ENCODE measurements around the gene MIF4GD. TPM values are rescaled to one million over a fixed set of nuclear protein-coding genes. Genes with fewer than 3 reads are reported as not detected.
A peak's percentile ranks its signal among the peaks of the same experiment; 100 is the strongest.

MIF4GD gene
- total RNA-seq, 2 donors from 2014 or later: 14.1 to 31.4 TPM

DNA sequence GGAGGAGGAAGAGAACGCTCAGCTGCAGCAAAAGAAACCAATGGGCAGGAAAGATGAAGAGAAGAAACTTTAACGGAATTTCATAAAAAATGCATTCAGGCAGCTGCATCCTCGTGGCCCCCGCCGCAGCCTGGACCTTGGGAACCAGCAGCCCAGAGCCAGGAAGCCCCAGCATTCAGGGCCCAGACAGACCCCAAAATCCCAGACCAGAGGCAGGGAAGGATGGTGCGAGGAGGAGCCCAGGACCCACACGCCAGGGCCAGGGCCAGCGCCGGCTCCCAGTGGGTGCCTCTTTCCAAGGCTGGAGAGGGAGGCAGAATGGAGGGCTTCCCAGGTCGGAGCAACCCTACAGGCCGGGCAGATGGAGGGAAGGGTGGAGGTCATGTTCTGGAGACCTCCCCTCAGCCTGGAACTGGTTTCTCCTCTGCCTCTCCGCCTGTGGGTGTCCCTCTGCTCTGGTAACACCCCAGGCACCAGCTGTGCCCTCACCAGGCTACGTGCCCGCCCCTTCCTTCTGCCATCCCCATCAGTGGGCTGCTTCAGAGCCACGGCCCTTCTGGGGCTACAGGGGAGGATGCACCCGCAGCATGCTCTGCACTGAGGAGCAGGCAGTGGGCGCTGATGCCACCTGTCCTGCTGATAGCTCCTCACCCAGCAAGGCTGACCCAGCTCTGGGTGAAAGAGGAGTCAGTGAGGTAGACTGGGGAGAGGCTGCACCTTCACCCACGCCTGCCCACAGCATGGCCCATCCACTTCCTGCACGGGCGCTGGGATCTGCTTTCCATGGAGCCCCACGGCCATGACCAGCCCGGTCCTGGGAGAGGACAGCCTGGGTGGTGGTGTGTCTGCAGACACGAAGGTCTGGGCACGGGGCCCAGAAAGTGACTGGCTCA is 1.2 kb upstream of the MIF4GD start:
- DNase-seq (ENCODE audit: low spot score): peak; percentile 17
- TF ChIP-seq, protein P1, sequence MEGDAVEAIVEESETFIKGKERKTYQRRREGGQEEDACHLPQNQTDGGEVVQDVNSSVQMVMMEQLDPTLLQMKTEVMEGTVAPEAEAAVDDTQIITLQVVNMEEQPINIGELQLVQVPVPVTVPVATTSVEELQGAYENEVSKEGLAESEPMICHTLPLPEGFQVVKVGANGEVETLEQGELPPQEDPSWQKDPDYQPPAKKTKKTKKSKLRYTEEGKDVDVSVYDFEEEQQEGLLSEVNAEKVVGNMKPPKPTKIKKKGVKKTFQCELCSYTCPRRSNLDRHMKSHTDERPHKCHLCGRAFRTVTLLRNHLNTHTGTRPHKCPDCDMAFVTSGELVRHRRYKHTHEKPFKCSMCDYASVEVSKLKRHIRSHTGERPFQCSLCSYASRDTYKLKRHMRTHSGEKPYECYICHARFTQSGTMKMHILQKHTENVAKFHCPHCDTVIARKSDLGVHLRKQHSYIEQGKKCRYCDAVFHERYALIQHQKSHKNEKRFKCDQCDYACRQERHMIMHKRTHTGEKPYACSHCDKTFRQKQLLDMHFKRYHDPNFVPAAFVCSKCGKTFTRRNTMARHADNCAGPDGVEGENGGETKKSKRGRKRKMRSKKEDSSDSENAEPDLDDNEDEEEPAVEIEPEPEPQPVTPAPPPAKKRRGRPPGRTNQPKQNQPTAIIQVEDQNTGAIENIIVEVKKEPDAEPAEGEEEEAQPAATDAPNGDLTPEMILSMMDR (IDR thresholded peaks at IDR 0.05): no peak
- no peak for TF ChIP-seq POLR2A (IDR thresholded peaks at IDR 0.05)
- no peak for TF ChIP-seq POLR2AphosphoS5 (IDR thresholded peaks at IDR 0.05)
- H3K27me3 ChIP-seq (replicated peaks; ENCODE audit: insufficient read depth): no peaks in the 10 kb centered on the region
- 38% methylated on average over 24 of the region's 24 CpGs for WGBS
- H3K36me3 ChIP-seq: no peaks in the 10 kb centered on the region
- H3K4me1 ChIP-seq (replicated peaks): peaks cover 5% of the 10 kb centered on the region
- peak overlapping the region; percentile 79 to 88 for H3K27ac ChIP-seq
- peak overlapping the region; percentile 82 to 84 for H3K4me3 ChIP-seq
- H3K9me3 ChIP-seq: no peaks in the 10 kb centered on the region
- intact Hi-C loops (cut with DNase I): loop anchor here (5.0 kb wide), 1 partner anchor 140 kb away; no protein-coding TSS in a partner anchor

DNA sequence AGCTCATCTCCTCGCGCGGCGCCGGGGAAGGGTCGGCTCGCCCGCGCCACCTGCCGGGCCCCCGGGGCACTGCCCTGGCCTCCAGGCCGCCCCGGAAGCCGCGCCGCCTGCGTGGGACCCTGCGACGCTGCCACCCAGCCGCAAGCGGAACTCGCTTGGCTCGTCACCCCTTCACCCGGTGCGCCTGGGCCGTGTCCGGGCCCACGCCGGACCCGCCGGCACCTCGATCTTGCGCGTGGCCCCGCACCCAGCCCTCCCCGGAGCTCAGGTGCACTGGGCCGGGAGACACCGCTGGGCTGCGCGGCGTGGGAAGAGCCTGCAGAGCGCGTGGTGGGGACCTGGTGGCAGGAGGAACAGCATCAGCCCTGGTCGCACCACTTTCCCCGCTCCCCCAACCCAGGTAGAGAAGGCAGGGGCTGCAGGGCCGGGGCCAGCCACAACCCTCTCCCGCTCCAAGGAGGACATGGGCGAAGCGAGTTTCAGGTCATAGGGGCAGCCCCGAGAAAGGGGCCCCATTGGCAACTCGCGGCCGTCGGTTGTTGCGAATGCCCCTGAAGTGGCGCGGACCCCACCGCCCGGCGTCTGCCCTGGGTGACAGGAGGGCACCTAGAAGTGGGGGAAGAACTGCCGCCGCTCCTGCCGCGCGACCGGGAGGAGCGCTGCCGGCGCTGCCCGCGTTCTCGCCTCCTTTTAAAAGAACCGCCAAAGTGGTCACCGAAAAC is 363 bp upstream of the MIF4GD start:
- Histone ChIP-seq H3K4me3 (peak overlapping the region; percentile 82 to 84), H3K9me3 (no peaks in the 10 kb centered on the region), H3K36me3 (peaks cover 0 to 6% of the 10 kb centered on the region in 2 donors), H3K27me3 (replicated peaks; ENCODE audit: insufficient read depth) (no peaks in the 10 kb centered on the region), H3K4me1 (replicated peaks) (peaks cover 5% of the 10 kb centered on the region), H3K27ac (peak overlapping the region; percentile 79 to 88)
- TF ChIP-seq, protein P1 (IDR thresholded peaks at IDR 0.05): peak; percentile 65 to 97 (median 83)
- TF ChIP-seq POLR2AphosphoS5 (IDR thresholded peaks at IDR 0.05): no peak
- under 1% methylated on average over 31 of the region's 74 CpGs for WGBS
- DNase-seq (ENCODE audit: low spot score): peak; percentile 71
- intact Hi-C loops (cut with DNase I): loop anchor here (5.0 kb wide), 1 partner anchor 141 kb away; no protein-coding TSS in a partner anchor

DNA sequence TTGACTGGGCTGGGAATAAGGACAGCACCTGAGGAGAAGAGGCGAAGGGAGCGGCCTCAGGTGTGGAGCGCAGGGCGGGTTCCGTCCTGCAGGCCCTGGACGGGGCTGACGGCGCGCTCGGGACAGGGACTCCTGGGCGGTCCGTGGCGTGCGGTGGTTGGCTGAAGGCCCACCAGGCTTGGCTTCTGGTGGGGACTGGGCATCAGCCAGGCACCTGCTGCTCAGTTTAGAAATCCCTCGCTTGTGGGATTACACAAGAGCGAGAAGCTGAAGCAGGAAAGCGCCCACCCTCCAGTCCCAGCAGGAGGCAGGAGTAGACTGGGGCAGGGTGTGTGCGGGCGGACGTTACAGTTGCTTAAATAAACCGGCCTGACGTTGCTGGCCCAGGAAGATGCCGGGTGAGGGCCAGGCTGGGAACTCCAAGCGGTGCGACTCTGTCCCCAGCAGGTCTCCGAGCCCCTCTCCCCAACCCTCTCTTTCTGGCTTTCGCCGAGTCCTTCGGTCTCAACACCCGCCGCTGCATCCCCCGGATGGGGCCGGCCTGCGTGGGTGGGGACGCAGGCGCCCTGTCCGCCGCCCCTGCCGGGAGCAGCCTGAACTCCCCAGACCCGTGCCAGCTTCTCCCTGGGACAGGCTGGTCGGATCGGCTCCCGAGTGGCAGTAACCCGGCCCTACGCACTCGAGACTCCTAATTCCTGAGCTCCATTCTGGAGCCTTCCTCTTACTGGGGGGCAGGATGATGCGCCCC is 639 bp downstream of the MIF4GD start:
- no peaks in the 10 kb centered on the region for H3K27me3 ChIP-seq (replicated peaks; ENCODE audit: insufficient read depth)
- no peaks in the 10 kb centered on the region for H3K9me3 ChIP-seq
- WGBS: 1% methylated on average over 27 of the region's 47 CpGs
- peak; percentile 60 for DNase-seq (ENCODE audit: low spot score)
- peaks cover 5% of the 10 kb centered on the region for H3K4me1 ChIP-seq (replicated peaks)
- H3K4me3 ChIP-seq: peak overlapping the region; percentile 82 to 84
- intact Hi-C loops (cut with DNase I): loop anchor here (5.0 kb wide), 1 partner anchor 142 kb away; no protein-coding TSS in a partner anchor
- peak overlapping the region; percentile 84 to 88 for H3K27ac ChIP-seq
- TF ChIP-seq POLR2AphosphoS5 (IDR thresholded peaks at IDR 0.05) (no peak), POLR2A (IDR thresholded peaks at IDR 0.05) (no peak)
- TF ChIP-seq, protein P1 (IDR thresholded peaks at IDR 0.05): peak in 2 of 4 experiments; percentile 42 to 46
- peaks cover 0 to 16% of the 10 kb centered on the region in 2 donors for H3K36me3 ChIP-seq

DNA sequence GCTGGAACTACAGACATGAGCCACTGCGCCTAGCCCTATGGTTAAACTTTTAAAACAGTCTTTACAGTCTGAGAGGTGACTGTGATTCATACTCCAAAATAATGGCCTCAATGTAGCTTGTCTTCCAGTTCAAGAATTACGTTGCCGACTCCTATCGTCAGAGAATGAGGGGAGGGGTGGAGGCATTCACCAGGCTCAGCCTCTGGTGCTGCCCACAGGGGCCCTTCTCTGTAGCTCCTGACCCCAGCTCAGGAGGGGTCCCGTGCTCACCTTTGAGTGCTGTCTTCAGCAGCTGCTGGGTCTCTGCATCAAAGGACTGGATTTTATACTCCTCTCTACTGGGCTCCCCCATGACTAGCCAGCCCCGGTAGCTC is 1.2 kb downstream of the MIF4GD start:
- no peak for TF ChIP-seq POLR2AphosphoS5 (IDR thresholded peaks at IDR 0.05)
- TF ChIP-seq, protein P1 (IDR thresholded peaks at IDR 0.05): no peak
- TF ChIP-seq POLR2A (IDR thresholded peaks at IDR 0.05): no peak
- peaks cover 0 to 17% of the 10 kb centered on the region in 2 donors for H3K36me3 ChIP-seq
- H3K27ac ChIP-seq: peak overlapping the region; percentile 84 to 88
- no peaks in the 10 kb centered on the region for H3K9me3 ChIP-seq
- no peak for DNase-seq (ENCODE audit: low spot score)
- no peaks in the 10 kb centered on the region for H3K27me3 ChIP-seq (replicated peaks; ENCODE audit: insufficient read depth)
- H3K4me1 ChIP-seq (replicated peaks): peaks cover 5% of the 10 kb centered on the region
- WGBS: 17% methylated on average over 6 of the region's 6 CpGs
- peak overlapping the region; percentile 82 to 84 for H3K4me3 ChIP-seq
- intact Hi-C loops (cut with DNase I): loop anchor here (5.0 kb wide), 1 partner anchor 142 kb away; no protein-coding TSS in a partner anchor

Measured in prostate gland (tissue), 2 donors.